PC-3 (cell line): ENCODE results near the gene ACTL6A. TPM values are rescaled to one million over a fixed set of nuclear protein-coding genes. Genes with fewer than 3 reads are reported as not detected.

Experiments
- ATAC-seq: fragments of 200-7000 bp; cut with Tn5 transposase; 2 replicates; pipeline ENCODE4 v1.9.1; 2020; ENCODE audit warnings: mild to moderate bottlenecking, moderate library complexity
- BruUV-seq: library from RNA; stranded (reverse); fragments of 400-500 nt; replicated peaks from 2 replicates; lab custom pipeline; 2021; lab: Mats Ljungman, UMichigan
- CTCF ChIA-PET: fragments of 300-600 bp; sonication (Branson Sonifier 250); formaldehyde crosslinking; loops from one replicate; lab custom pipeline; 2022; ENCODE audit warnings: antibody characterized with exemption; lab: Charles Lee
- POLR2A ChIA-PET: fragments of 300-600 bp; sonication (Branson Sonifier 250); formaldehyde crosslinking; loops from one replicate; lab custom pipeline; 2022; ENCODE audit warnings: antibody characterized with exemption; ENCODE audit not compliant: unreplicated experiment; lab: Charles Lee
- DNase-seq: peaks from one replicate; pipeline ENCODE4 v3.0.0-alpha.2; 2015
- H2AFZ ChIP-seq: fragments of 300-600 bp; sonication (generic); 2 replicates; pipeline ENCODE4 v1.6.0; 2016; ENCODE audit warnings: antibody characterized with exemption, low read length
- H3F3A ChIP-seq: fragments of 300-600 bp; sonication (generic); one replicate; pipeline ENCODE4 v1.6.0; 2017; ENCODE audit warnings: antibody characterized with exemption, low read length, control low read depth, mild to moderate bottlenecking; ENCODE audit not compliant: unreplicated experiment
- H3K27ac ChIP-seq: fragments of 300-600 bp; sonication (generic); 2 replicates; pipeline ENCODE4 v1.5.1; 2016; ENCODE audit warnings: mild to moderate bottlenecking, low read length
- H3K27me3 ChIP-seq: fragments of 300-600 bp; sonication (generic); 2 replicates; pipeline ENCODE4 v1.6.1; 2016; ENCODE audit warnings: low read length, mixed read lengths
- H3K36me3 ChIP-seq: fragments of 300-600 bp; sonication (generic); 2 replicates; pipeline ENCODE4 v1.6.1; 2016; ENCODE audit warnings: low read depth, mixed run types, low read length, mixed read lengths
- H3K4me1 ChIP-seq: fragments of 300-600 bp; sonication (generic); 2 replicates; pipeline ENCODE4 v1.5.1; 2016; ENCODE audit warnings: low read length; ENCODE audit not compliant: insufficient read depth
- H3K4me2 ChIP-seq: fragments of 300-600 bp; sonication (generic); 2 replicates; pipeline ENCODE4 v1.6.0; 2016; ENCODE audit warnings: low read length
- H3K4me3 ChIP-seq: fragments of 300-600 bp; sonication (generic); 2 replicates; pipeline ENCODE4 v1.5.1; 2016; ENCODE audit warnings: mild to moderate bottlenecking, low read length, mixed read lengths
- H3K79me2 ChIP-seq: fragments of 300-600 bp; sonication (generic); 2 replicates; pipeline ENCODE4 v1.6.1; 2017; ENCODE audit warnings: low read length, mixed read lengths
- H3K9ac ChIP-seq: fragments of 300-600 bp; sonication (generic); 2 replicates; pipeline ENCODE4 v1.6.0; 2016; ENCODE audit warnings: mild to moderate bottlenecking, low read length
- H3K9me2 ChIP-seq: fragments of 300-600 bp; sonication (generic); replicated peaks from 2 replicates; pipeline ENCODE4 v1.6.1; 2016; ENCODE audit warnings: mixed run types, low read length, mixed read lengths
- H3K9me3 ChIP-seq: fragments of 300-600 bp; sonication (generic); 2 replicates; pipeline ENCODE4 v1.6.1; 2016; ENCODE audit warnings: low read length, mixed read lengths
- H4K20me1 ChIP-seq: fragments of 300-600 bp; sonication (generic); 2 replicates; pipeline ENCODE4 v1.6.1; 2016; ENCODE audit warnings: low read length, mixed read lengths
- CTCF ChIP-seq: fragments of 300-600 bp; sonication (generic); conservative IDR thresholded peaks from 2 replicates; pipeline ENCODE4 v1.5.1; 2017; ENCODE audit warnings: antibody characterized with exemption, low read depth, mild to moderate bottlenecking, low read length
- EZH2 ChIP-seq: fragments of 300-600 bp; sonication (generic); IDR thresholded peaks from one replicate; pipeline ENCODE4 v1.6.1; 2017; ENCODE audit warnings: antibody characterized with exemption, mild to moderate bottlenecking, low read length; ENCODE audit not compliant: unreplicated experiment
- EZH2phosphoT487 ChIP-seq: fragments of 300-600 bp; sonication (generic); IDR thresholded peaks from 2 replicates; pipeline ENCODE4 v1.6.1; 2018; ENCODE audit warnings: mild to moderate bottlenecking, antibody characterized with exemption, low read length, borderline replicate concordance
- intact Hi-C: fragments of 100-400 bp; cut with micrococcal nuclease; formaldehyde crosslinking; loops from 2 replicates; pipeline ENCODE4 v1.9.0; 2023
- total RNA-seq: library from RNA; depleted of rRNA; stranded (reverse); fragments of >200 nt; gene quantifications from 2 replicates; pipeline ENCODE4 v1.2.3, GENCODE V29; 2014; rRNA removed

Gene ACTL6A
- total RNA-seq, 1 experiment from 2014 or later = 105 TPM

- Histone ChIP-seq H3K4me1 (no peaks in the 10 kb centered on the region), H3K36me3 (no peaks in the 10 kb centered on the region), H3K27me3 (no peaks in the 10 kb centered on the region), H3K4me2 (no peak overlapping the region), H3K27ac (no peak overlapping the region), H3K79me2 (no peaks in the 10 kb centered on the region), H3K9me3 (no peaks in the 10 kb centered on the region), H3K9ac (no peak overlapping the region), H3K9me2 (no peaks in the 10 kb centered on the region), H2AFZ (no peak overlapping the region), H3K4me3 (no peak overlapping the region), H4K20me1 (no peaks in the 10 kb centered on the region), H3F3A (no peaks in the 10 kb centered on the region)
- ATAC-seq = no peak
- no peak for DNase-seq
- ChIA-PET CTCF (no interaction called here), POLR2A (no interaction called here)
- TF ChIP-seq CTCF (no peak), EZH2phosphoT487 (no peak), EZH2 (no peak)
- intact Hi-C loops = no loop called here
- BruUV-seq = no TSS peak
These were observed 68.2 kb downstream of the ACTL6A start for GRCh38 chr3:179630753-179631451.

Other genes starting within 250 kb of the ACTL6A start
- 52.5 and 60.4 TPM in 2 replicates for gene ZNF639, start 239.9 kb upstream of the ACTL6A start, total RNA-seq
- gene MFN1, start 215.2 kb upstream of the ACTL6A start, total RNA-seq = 41.2 and 42.8 TPM in 2 replicates
- gene GNB4, start 111.5 kb upstream of the ACTL6A start, total RNA-seq = 5.2 and 6.3 TPM in 2 replicates
- gene MRPL47, start 41.7 kb downstream of the ACTL6A start, total RNA-seq = 68.0 and 77.0 TPM in 2 replicates
- 125 and 126 TPM in 2 replicates for gene NDUFB5, start 41.9 kb downstream of the ACTL6A start, total RNA-seq
- 14.8 and 18.0 TPM in 2 replicates for gene USP13, start 90.1 kb downstream of the ACTL6A start, total RNA-seq